PFSK-1 (cell line): ENCODE data around the gene TRAPPC6A.

Source experiments
- POLR2AphosphoS5 ChIP-seq: IDR thresholded peaks from 2 replicates; pipeline ENCODE4 v1.6.1; 2012; ENCODE audit warnings: low read depth, mild to moderate bottlenecking, control low read depth, low read length, moderate library complexity
- SIN3A ChIP-seq: IDR thresholded peaks from 2 replicates; pipeline ENCODE4 v1.6.1; 2012; ENCODE audit warnings: mild to moderate bottlenecking, low read length, moderate library complexity, borderline replicate concordance; ENCODE audit not compliant: insufficient read depth
- TAF1 ChIP-seq: IDR thresholded peaks from 2 replicates; pipeline ENCODE4 v1.6.1; 2012; ENCODE audit warnings: low read length, control low read depth, borderline replicate concordance; ENCODE audit not compliant: insufficient read depth
- TF ChIP-seq, protein P1 (sequence below), 2 experiments: IDR thresholded peaks; 2 replicates each; pipeline versions ENCODE4 v1.6.1 to v1.8.0; 2011 to 2012; ENCODE audit warnings: low read depth in 2 of 2, low read length in 2 of 2, control low read depth in 1 of 2, inconsistent platforms in 1 of 2, mild to moderate bottlenecking in 1 of 2, moderate library complexity in 1 of 2; ENCODE audit not compliant: insufficient read depth in 1 of 2

- TF ChIP-seq POLR2AphosphoS5 (no peak), SIN3A (no peak), TAF1 (no peak)
- TF ChIP-seq, protein P1, sequence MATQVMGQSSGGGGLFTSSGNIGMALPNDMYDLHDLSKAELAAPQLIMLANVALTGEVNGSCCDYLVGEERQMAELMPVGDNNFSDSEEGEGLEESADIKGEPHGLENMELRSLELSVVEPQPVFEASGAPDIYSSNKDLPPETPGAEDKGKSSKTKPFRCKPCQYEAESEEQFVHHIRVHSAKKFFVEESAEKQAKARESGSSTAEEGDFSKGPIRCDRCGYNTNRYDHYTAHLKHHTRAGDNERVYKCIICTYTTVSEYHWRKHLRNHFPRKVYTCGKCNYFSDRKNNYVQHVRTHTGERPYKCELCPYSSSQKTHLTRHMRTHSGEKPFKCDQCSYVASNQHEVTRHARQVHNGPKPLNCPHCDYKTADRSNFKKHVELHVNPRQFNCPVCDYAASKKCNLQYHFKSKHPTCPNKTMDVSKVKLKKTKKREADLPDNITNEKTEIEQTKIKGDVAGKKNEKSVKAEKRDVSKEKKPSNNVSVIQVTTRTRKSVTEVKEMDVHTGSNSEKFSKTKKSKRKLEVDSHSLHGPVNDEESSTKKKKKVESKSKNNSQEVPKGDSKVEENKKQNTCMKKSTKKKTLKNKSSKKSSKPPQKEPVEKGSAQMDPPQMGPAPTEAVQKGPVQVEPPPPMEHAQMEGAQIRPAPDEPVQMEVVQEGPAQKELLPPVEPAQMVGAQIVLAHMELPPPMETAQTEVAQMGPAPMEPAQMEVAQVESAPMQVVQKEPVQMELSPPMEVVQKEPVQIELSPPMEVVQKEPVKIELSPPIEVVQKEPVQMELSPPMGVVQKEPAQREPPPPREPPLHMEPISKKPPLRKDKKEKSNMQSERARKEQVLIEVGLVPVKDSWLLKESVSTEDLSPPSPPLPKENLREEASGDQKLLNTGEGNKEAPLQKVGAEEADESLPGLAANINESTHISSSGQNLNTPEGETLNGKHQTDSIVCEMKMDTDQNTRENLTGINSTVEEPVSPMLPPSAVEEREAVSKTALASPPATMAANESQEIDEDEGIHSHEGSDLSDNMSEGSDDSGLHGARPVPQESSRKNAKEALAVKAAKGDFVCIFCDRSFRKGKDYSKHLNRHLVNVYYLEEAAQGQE (IDR thresholded peaks at IDR 0.05; ENCODE audit: insufficient read depth in 1 of 2, low read depth in 2 of 2, low read length in 2 of 2): no peak
Measured at GRCh38 chr19:45217957-45218334, 39.9 kb upstream of the TRAPPC6A start.
